ENCODE data around the gene AKAP6.

The AKAP6 gene

DNA sequence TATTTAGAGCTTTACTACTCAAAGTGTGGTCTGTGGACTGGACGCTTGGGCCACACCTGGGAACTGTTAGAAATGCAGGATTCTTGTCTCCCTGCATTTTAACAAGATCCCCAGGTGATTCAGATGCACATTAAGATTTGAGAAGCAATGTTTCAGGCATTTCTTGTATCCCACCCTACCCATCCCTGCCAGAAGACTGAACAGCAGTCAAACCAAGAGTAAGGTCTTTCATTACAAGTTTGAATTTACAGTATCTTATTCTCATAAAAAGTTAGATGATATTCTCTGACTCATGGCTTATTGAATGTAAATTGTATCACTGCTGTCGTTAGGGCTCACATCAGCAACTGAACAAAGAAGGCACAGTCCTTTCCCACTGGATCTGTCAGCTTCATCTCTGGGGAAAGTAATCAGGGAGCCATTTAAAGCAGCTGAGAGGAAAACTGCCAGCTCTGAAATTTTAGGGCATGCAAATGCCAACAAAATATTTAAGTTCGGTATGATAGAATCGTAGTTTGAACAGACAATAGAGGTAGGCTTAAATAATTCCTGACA lies 141.1 kb downstream of the AKAP6 start:
- Histone ChIP-seq H3K4me1 (ENCODE audit: control insufficient read depth, low read length) (no peaks in the 10 kb centered on the region), H3K9me2 (replicated peaks; ENCODE audit: control insufficient read depth, low read length) (no peaks in the 10 kb centered on the region), H3K9me3 (ENCODE audit: control insufficient read depth, insufficient read depth, low read length) (no peaks in the 10 kb centered on the region), H3K4me2 (ENCODE audit: low read length) (no peak overlapping the region), H4K20me1 (ENCODE audit: control insufficient read depth, insufficient read depth, low read depth, low read length) (no peaks in the 10 kb centered on the region), H3K27me3 (ENCODE audit: control insufficient read depth, low read length) (peaks cover 6% of the 10 kb centered on the region; the same call in 1 of the 2 replicates), H3K36me3 (ENCODE audit: control insufficient read depth, low read length) (no peaks in the 10 kb centered on the region), H3K4me3 (ENCODE audit: low read length) (no peak overlapping the region), H3F3A (ENCODE audit: control insufficient read depth, insufficient read depth) (no peaks in the 10 kb centered on the region), H3K27ac (ENCODE audit: low read depth, low read length) (no peak overlapping the region), H3K79me2 (ENCODE audit: control insufficient read depth, low read length) (no peaks in the 10 kb centered on the region)
- TF ChIP-seq EZH2phosphoT487 (IDR thresholded peaks at IDR 0.05; ENCODE audit: borderline replicate concordance, low read length) = no peak
- TF ChIP-seq, protein P1, sequence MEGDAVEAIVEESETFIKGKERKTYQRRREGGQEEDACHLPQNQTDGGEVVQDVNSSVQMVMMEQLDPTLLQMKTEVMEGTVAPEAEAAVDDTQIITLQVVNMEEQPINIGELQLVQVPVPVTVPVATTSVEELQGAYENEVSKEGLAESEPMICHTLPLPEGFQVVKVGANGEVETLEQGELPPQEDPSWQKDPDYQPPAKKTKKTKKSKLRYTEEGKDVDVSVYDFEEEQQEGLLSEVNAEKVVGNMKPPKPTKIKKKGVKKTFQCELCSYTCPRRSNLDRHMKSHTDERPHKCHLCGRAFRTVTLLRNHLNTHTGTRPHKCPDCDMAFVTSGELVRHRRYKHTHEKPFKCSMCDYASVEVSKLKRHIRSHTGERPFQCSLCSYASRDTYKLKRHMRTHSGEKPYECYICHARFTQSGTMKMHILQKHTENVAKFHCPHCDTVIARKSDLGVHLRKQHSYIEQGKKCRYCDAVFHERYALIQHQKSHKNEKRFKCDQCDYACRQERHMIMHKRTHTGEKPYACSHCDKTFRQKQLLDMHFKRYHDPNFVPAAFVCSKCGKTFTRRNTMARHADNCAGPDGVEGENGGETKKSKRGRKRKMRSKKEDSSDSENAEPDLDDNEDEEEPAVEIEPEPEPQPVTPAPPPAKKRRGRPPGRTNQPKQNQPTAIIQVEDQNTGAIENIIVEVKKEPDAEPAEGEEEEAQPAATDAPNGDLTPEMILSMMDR (IDR thresholded peaks at IDR 0.05; ENCODE audit: low read depth, low read length, poor library complexity, severe bottlenecking) = no peak

DNA sequence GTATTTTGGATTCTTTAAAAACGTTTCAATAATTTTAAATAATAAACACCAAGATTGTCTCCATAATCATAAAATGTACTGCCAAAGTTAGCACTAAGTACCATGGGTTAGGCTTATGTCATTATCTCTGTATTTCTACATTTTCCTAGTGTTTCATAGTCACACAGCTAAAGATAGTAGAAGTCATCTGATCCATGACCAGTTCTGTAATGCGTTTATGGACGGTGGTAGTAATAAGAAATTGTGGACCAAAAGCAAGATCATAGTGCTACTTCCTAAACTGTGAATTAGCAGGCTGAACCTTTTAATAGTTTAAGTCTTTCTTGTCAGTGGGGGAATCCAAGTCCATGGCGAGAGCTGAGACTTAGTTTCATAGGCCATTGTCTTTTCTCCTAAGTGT lies 142.1 kb downstream of the AKAP6 start:
- peaks cover 6% of the 10 kb centered on the region; the same call in 1 of the 2 replicates for H3K27me3 ChIP-seq (ENCODE audit: control insufficient read depth, low read length)
- no peaks in the 10 kb centered on the region for H3K9me3 ChIP-seq (ENCODE audit: control insufficient read depth, insufficient read depth, low read length)
- no peaks in the 10 kb centered on the region for H3K9me2 ChIP-seq (replicated peaks; ENCODE audit: control insufficient read depth, low read length)
- no peak overlapping the region for H3K4me3 ChIP-seq (ENCODE audit: low read length)
- H3K27ac ChIP-seq (ENCODE audit: low read depth, low read length) = no peak overlapping the region
- no peak for TF ChIP-seq EZH2phosphoT487 (IDR thresholded peaks at IDR 0.05; ENCODE audit: borderline replicate concordance, low read length)
- TF ChIP-seq, protein P1 (IDR thresholded peaks at IDR 0.05; ENCODE audit: low read depth, low read length, poor library complexity, severe bottlenecking) = no peak
- no peaks in the 10 kb centered on the region for H4K20me1 ChIP-seq (ENCODE audit: control insufficient read depth, insufficient read depth, low read depth, low read length)
- H3K4me1 ChIP-seq (ENCODE audit: control insufficient read depth, low read length) = no peaks in the 10 kb centered on the region
- H3K79me2 ChIP-seq (ENCODE audit: control insufficient read depth, low read length) = no peaks in the 10 kb centered on the region
- no peaks in the 10 kb centered on the region for H3F3A ChIP-seq (ENCODE audit: control insufficient read depth, insufficient read depth)
- no peaks in the 10 kb centered on the region for H3K36me3 ChIP-seq (ENCODE audit: control insufficient read depth, low read length)
- H3K4me2 ChIP-seq (ENCODE audit: low read length) = no peak overlapping the region

DNA sequence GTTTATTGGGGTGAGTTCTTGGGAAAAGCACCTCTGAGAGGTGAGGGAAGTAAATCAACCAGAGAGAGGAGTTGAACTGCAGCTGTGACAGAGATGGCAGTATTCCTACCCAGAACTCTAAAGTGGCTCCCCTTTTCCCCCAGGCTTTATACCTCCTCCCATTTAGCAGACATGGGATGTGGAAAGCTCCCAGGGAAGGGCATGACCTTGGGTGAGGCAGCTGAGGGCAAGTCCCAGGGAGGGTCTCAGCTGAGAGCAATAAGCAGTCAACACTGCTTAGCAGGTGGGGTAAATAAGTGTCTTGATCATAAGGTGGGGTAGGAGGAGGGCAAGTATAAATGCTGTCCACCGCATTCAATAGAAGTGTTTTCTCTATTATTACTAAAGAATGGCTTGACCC lies 143.0 kb downstream of the AKAP6 start:
- no peaks in the 10 kb centered on the region for H3K79me2 ChIP-seq (ENCODE audit: control insufficient read depth, low read length)
- H3K4me2 ChIP-seq (ENCODE audit: low read length) = no peak overlapping the region
- TF ChIP-seq, protein P1 (IDR thresholded peaks at IDR 0.05; ENCODE audit: low read depth, low read length, poor library complexity, severe bottlenecking) = no peak
- TF ChIP-seq EZH2phosphoT487 (IDR thresholded peaks at IDR 0.05; ENCODE audit: borderline replicate concordance, low read length) = no peak
- no peaks in the 10 kb centered on the region for H4K20me1 ChIP-seq (ENCODE audit: control insufficient read depth, insufficient read depth, low read depth, low read length)
- H3K4me1 ChIP-seq (ENCODE audit: control insufficient read depth, low read length) = no peaks in the 10 kb centered on the region
- H3K36me3 ChIP-seq (ENCODE audit: control insufficient read depth, low read length) = no peaks in the 10 kb centered on the region
- H3K27me3 ChIP-seq (ENCODE audit: control insufficient read depth, low read length) = peaks cover 6% of the 10 kb centered on the region; the same call in 1 of the 2 replicates
- H3K9me3 ChIP-seq (ENCODE audit: control insufficient read depth, insufficient read depth, low read length) = no peaks in the 10 kb centered on the region
- no peaks in the 10 kb centered on the region for H3F3A ChIP-seq (ENCODE audit: control insufficient read depth, insufficient read depth)
- H3K9me2 ChIP-seq (replicated peaks; ENCODE audit: control insufficient read depth, low read length) = no peaks in the 10 kb centered on the region
- H3K27ac ChIP-seq (ENCODE audit: low read depth, low read length) = no peak overlapping the region
- no peak overlapping the region for H3K4me3 ChIP-seq (ENCODE audit: low read length)
